ENCODE measurements around the gene SF3A2. TPM values are rescaled to one million over a fixed set of nuclear protein-coding genes. Genes with fewer than 3 reads are reported as not detected.

The SF3A2 gene
- total and polyA plus RNA-seq, 2 donors (not counting 1 experiment from before 2014, with no cell fraction given), result 98.2 to 140 TPM

DNA sequence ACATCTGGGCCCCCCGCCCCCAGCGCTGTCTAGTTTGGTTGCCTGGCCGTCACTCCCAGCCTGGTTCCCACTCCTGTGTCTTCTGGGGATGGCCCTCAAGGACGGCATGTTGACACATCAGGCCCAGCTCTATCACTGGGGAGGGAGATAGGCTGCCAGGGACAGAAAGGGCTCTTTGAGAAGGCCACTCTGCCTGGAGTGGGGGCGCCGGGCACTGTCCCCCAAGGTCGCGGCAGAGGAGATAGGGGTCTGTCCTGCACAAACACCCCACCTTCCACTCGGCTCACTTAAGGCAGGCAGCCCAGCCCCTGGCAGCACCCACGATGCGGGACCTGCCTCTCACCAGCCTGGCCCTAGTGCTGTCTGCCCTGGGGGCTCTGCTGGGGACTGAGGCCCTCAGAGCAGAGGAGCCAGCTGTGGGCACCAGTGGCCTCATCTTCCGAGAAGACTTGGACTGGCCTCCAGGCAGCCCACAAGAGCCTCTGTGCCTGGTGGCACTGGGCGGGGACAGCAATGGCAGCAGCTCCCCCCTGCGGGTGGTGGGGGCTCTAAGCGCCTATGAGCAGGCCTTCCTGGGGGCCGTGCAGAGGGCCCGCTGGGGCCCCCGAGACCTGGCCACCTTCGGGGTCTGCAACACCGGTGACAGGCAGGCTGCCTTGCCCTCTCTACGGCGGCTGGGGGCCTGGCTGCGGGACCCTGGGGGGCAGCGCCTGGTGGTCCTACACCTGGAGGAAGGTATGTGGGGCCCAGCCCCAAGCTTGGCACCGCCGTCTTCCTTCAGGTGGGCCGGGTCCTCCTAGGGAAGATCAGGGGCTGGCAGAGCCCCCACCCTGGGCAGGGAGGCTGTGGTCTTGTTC is 12.6 kb downstream of the SF3A2 start, which contains the start of gene AMH:
Gene AMH (plus strand): TSS at position 314 of the 857 bp plus-strand sequence. CDS start 10 bp downstream, at position 324.
- Histone ChIP-seq H3K79me2 (ENCODE audit: control insufficient read depth, insufficient read depth, low read length) (peaks cover 27% of the 10 kb centered on the region), H2AFZ (ENCODE audit: insufficient read depth, low read depth, low read length, poor library complexity, severe bottlenecking) (no peak within 1 kb of the TSS), H3K4me1 (ENCODE audit: control insufficient read depth in 2 of 2, insufficient read depth in 2 of 2, low read length in 2 of 2) (peaks cover 30 to 36% of the 10 kb centered on the region in 2 donors), H3K9ac (ENCODE audit: low read length) (no peak within 1 kb of the TSS), H3K9me3 (ENCODE audit: control extremely low read depth in 1 of 3, control insufficient read depth in 2 of 3, insufficient read depth in 1 of 3, low read length in 2 of 3) (peaks cover 0 to 15% (median 0%) of the 10 kb centered on the region in 3 donors), H3K4me3 (ENCODE audit: control extremely low read depth in 1 of 5, extremely low read depth in 1 of 5, insufficient read depth in 1 of 5, low read depth in 2 of 5, low read length in 4 of 5) (no peak within 1 kb of the TSS), H3K27me3 (replicated peaks in 1 of 4; ENCODE audit: control extremely low read depth in 1 of 4, control insufficient read depth in 3 of 4, insufficient read depth in 4 of 4, low read length in 3 of 4) (peaks cover 0 to 38% (median 14%) of the 10 kb centered on the region in 4 experiments), H3K4me2 (replicated peaks; ENCODE audit: low read depth, low read length, poor library complexity, severe bottlenecking) (peak within 1 kb of the TSS; percentile 100), H3K36me3 (replicated peaks in 1 of 2; ENCODE audit: control extremely low read depth in 1 of 2, control insufficient read depth in 1 of 2, extremely low read depth in 1 of 2, insufficient read depth in 2 of 2, low read length in 1 of 2) (peaks cover 0 to 43% of the 10 kb centered on the region in 2 experiments), H4K20me1 (ENCODE audit: control insufficient read depth, insufficient read depth, low read length, poor library complexity, severe bottlenecking) (peaks cover 72% of the 10 kb centered on the region), H3K27ac (ENCODE audit: low read length in 2 of 2) (no peak within 1 kb of the TSS)
- CTCF ChIA-PET, result interaction anchor here (1.2 kb wide), 2 partner anchors 23 to 48 kb away, joined by 3 to 4 read pairs; no protein-coding TSS in a partner anchor
- Mint-ChIP-seq H3K27ac (no peak within 1 kb of the TSS), H3K4me1 (peaks cover 23% of the 10 kb centered on the region), H3K9me3 (ENCODE audit: insufficient read depth) (no peaks in the 10 kb centered on the region), H3K27me3 (no peaks in the 10 kb centered on the region), H3K4me3 (no peak within 1 kb of the TSS)
- intact Hi-C loops (cut with micrococcal nuclease), result no loop called here
- ATAC-seq (ENCODE audit: low read depth) (no peak), DNase-seq (no peak)
- POLR2A ChIA-PET, result interaction anchor here (0.5 kb wide), 1 partner anchor 373 kb away, joined by 4 read pairs; no protein-coding TSS in a partner anchor
- no peak for TF ChIP-seq EZH2 (IDR thresholded peaks at IDR 0.05; ENCODE audit: borderline replicate concordance, insufficient read depth, low read depth, low read length, poor library complexity, severe bottlenecking)
- TF ChIP-seq, protein P1, sequence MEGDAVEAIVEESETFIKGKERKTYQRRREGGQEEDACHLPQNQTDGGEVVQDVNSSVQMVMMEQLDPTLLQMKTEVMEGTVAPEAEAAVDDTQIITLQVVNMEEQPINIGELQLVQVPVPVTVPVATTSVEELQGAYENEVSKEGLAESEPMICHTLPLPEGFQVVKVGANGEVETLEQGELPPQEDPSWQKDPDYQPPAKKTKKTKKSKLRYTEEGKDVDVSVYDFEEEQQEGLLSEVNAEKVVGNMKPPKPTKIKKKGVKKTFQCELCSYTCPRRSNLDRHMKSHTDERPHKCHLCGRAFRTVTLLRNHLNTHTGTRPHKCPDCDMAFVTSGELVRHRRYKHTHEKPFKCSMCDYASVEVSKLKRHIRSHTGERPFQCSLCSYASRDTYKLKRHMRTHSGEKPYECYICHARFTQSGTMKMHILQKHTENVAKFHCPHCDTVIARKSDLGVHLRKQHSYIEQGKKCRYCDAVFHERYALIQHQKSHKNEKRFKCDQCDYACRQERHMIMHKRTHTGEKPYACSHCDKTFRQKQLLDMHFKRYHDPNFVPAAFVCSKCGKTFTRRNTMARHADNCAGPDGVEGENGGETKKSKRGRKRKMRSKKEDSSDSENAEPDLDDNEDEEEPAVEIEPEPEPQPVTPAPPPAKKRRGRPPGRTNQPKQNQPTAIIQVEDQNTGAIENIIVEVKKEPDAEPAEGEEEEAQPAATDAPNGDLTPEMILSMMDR (IDR thresholded peaks at IDR 0.05), result no peak
- 89% methylated on average over 21 of the region's 27 CpGs for WGBS (ENCODE audit: insufficient coverage)
